ENCODE results near the gene OSGIN1. TPM values are rescaled to one million over a fixed set of nuclear protein-coding genes. Genes with fewer than 3 reads are reported as not detected.

The OSGIN1 gene, protein sequence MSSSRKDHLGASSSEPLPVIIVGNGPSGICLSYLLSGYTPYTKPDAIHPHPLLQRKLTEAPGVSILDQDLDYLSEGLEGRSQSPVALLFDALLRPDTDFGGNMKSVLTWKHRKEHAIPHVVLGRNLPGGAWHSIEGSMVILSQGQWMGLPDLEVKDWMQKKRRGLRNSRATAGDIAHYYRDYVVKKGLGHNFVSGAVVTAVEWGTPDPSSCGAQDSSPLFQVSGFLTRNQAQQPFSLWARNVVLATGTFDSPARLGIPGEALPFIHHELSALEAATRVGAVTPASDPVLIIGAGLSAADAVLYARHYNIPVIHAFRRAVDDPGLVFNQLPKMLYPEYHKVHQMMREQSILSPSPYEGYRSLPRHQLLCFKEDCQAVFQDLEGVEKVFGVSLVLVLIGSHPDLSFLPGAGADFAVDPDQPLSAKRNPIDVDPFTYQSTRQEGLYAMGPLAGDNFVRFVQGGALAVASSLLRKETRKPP
- total RNA-seq, result 100 to 1,000 TPM in 1 of 6 experiments, 10 to 100 TPM in 5; 40.1 to 170 (median 53.9) TPM
- long read RNA-seq, transcript OSGIN1-203 (6 exons, 1,940 nt), result major isoform, 19 of 38 reads
- long read RNA-seq, partial matches to known transcripts, result 13 of 38 reads
- long read RNA-seq, other reads (novel, unspliced or antisense), result 5 of 38 reads

DNA sequence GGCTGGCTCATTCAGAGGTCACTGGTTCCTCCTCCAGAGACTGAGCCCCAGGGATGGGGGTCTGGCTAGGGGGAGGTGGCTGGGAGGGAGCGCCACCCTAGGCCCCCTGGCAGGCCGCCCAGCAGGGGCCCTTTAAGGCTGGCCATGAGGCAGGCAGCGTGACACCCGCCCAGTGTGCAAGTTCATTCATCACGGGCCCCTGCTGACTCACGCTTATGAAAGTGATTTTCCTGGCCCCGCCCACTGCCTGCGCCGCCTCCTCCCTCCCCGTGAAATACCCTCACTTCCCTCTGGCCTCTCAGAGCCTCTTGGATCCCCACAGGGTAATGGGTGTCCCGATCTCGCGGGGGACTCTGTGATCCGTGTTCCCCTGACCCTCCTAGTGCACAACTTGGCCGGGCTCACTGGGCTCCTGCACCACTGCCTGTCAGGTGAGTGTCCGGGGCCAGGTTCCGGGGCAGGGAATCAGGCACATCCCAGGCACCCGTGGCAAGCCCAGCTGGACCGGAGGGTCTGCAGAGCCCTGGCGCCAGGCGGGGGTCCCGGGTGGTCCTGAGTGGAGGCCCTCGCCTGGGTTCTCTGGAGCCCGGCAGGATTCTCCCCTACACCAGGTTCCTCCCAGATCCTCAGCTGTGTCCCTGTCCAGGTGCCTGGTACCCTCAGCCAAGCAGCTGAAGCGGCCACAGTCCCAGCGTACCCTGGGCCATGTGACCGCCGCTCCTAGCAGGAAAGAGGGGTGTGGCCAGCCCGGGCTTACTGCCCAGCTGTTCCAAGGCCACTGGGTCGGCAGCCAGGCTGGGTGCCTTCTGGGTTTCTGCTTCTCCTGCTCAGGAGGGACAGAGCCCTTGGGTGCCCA lies at the start of gene OSGIN1:
Gene OSGIN1 (plus strand): TSS at position 301 of the 856 bp plus-strand sequence. CDS start 4,432 bp downstream, outside the sequence.
- ATAC-seq (peak; percentile 78 to 88 (median 83)), DNase-seq (peak; percentile 94 to 97 (median 96))
- WGBS (ENCODE audit: insufficient coverage, low coverage, low lambda C conversion rate, missing lambda C conversion rate), result 0% methylated on average over 9 of the region's 30 CpGs
- Histone ChIP-seq H3K9me3 (no peaks in the 10 kb centered on the region), H3K4me1 (peaks cover 0 to 45% (median 11%) of the 10 kb centered on the region in 4 donors), H3K27me3 (no peaks in the 10 kb centered on the region), H3K27ac (peak within 1 kb of the TSS; percentile 65 to 93 (median 90)), H3K36me3 (peaks cover 0 to 27% (median 10%) of the 10 kb centered on the region in 4 donors), H3K4me3 (peak within 1 kb of the TSS; percentile 76 to 84 (median 78))
- TF ChIP-seq, protein P1, sequence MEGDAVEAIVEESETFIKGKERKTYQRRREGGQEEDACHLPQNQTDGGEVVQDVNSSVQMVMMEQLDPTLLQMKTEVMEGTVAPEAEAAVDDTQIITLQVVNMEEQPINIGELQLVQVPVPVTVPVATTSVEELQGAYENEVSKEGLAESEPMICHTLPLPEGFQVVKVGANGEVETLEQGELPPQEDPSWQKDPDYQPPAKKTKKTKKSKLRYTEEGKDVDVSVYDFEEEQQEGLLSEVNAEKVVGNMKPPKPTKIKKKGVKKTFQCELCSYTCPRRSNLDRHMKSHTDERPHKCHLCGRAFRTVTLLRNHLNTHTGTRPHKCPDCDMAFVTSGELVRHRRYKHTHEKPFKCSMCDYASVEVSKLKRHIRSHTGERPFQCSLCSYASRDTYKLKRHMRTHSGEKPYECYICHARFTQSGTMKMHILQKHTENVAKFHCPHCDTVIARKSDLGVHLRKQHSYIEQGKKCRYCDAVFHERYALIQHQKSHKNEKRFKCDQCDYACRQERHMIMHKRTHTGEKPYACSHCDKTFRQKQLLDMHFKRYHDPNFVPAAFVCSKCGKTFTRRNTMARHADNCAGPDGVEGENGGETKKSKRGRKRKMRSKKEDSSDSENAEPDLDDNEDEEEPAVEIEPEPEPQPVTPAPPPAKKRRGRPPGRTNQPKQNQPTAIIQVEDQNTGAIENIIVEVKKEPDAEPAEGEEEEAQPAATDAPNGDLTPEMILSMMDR (IDR thresholded peaks at IDR 0.05), result no peak
- TF ChIP-seq POLR2A (IDR thresholded peaks at IDR 0.05), result peak; percentile 98
- intact Hi-C loops (cut with DNase I), result no loop called here

DNA sequence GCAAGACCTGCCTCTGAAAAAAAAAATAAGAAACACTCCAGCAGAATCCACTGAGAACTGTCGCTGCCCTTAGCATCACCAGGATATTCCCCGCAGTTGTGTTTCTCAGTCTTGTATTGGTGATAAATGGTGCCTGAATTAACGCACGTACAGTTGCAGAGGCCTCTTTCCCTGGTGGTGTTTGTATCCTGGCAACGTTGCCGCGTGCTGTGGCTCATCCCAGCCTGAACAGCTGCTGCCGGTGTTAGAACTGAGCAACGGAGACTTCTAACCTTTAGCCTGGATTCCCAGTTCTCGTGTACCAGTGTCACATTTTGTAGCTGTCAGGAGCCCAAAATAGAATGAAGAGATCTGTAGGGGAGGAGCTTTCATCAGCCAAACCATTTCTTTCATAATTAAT lies 49.3 kb upstream of the OSGIN1 start:
- Histone ChIP-seq H3K4me3 (no peak overlapping the region), H3K4me1 (peaks cover 0 to 41% (median 8%) of the 10 kb centered on the region in 4 donors), H3K36me3 (peaks cover 0 to 19% (median 12%) of the 10 kb centered on the region in 4 donors), H3K9me3 (no peaks in the 10 kb centered on the region), H3K27me3 (no peaks in the 10 kb centered on the region), H3K27ac (peak overlapping the region in 2 of 3 donors; percentile 19 to 35)
- intact Hi-C loops (cut with DNase I), result no loop called here
- peak in 2 of 3 donors; percentile 62 to 71 for DNase-seq
- 16% methylated on average over 8 of the region's 10 CpGs for WGBS (ENCODE audit: insufficient coverage, low coverage, low lambda C conversion rate, missing lambda C conversion rate)
- ATAC-seq, result peak; percentile 50 to 72 (median 66)
- TF ChIP-seq, protein P1 (IDR thresholded peaks at IDR 0.05), result no peak
- TF ChIP-seq POLR2A (IDR thresholded peaks at IDR 0.05), result no peak

DNA sequence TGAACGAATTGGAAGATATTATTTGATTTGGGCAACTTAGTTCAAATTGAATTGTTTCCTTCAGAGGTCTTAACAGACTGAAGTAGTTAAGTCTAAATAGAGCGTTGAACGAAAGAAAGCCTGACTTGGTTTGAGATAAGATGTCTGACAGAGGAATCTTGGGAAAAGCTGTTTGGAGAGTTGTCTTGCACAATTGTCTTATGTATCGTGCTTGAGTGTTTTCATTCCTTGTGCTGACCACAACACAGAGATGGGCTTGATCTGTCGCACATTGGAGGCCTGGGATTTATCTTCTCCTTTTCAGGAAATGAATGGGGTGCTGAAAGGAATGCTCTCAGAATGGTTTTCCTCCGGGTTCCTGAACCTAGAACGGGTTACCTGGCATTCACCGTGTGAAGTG lies 46.4 kb upstream of the OSGIN1 start:
- Histone ChIP-seq H3K9me3 (no peaks in the 10 kb centered on the region), H3K27me3 (no peaks in the 10 kb centered on the region), H3K36me3 (peaks cover 0 to 43% (median 21%) of the 10 kb centered on the region in 4 donors), H3K4me3 (no peak overlapping the region), H3K4me1 (peaks cover 0 to 22% (median 6%) of the 10 kb centered on the region in 4 donors), H3K27ac (no peak overlapping the region)
- no peak for DNase-seq
- ATAC-seq, result no peak
- 71% methylated on average over 7 of the region's 8 CpGs for WGBS (ENCODE audit: insufficient coverage, low coverage, low lambda C conversion rate, missing lambda C conversion rate)
- no peak for TF ChIP-seq POLR2A (IDR thresholded peaks at IDR 0.05)
- TF ChIP-seq, protein P1 (IDR thresholded peaks at IDR 0.05), result no peak
- intact Hi-C loops (cut with DNase I), result no loop called here

DNA sequence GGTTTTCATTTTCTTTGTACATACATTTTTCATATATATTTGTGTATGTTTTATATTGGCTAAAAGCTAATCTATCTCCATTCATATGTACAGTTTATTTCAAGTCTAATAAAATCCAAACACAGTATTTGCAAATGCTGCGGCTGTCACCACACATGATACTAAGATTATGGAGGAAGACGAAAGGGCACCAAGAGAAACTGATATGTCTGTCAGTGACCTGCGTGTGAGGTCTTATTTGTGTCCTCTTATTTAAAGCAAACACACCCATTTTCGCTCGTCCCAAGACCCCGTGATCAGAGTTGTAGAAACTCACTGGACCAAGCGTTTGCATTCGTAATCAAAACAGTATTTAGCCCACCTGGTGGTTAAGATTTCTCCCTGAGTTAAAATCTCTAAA lies 45.9 kb upstream of the OSGIN1 start:
- H3K9me3 ChIP-seq, result no peaks in the 10 kb centered on the region
- ATAC-seq (no peak), DNase-seq (no peak)
- WGBS (ENCODE audit: insufficient coverage, low coverage, low lambda C conversion rate, missing lambda C conversion rate), result 85% methylated on average over 8 of the region's 8 CpGs
- H3K27me3 ChIP-seq, result no peaks in the 10 kb centered on the region
- intact Hi-C loops (cut with DNase I), result no loop called here
- no peak overlapping the region for H3K4me3 ChIP-seq
- H3K36me3 ChIP-seq, result peaks cover 0 to 48% (median 24%) of the 10 kb centered on the region in 4 donors
- TF ChIP-seq POLR2A (IDR thresholded peaks at IDR 0.05), result no peak
- TF ChIP-seq, protein P1 (IDR thresholded peaks at IDR 0.05), result no peak
- H3K4me1 ChIP-seq, result peaks cover 0 to 21% (median 6%) of the 10 kb centered on the region in 4 donors
- no peak overlapping the region for H3K27ac ChIP-seq

All from right lobe of liver (tissue), 6 donors.